Fibroblast of skin of right quadriceps (primary cell): ENCODE data around the gene ADAMTS13.
"Not testable (repeated sequence)": the region's sequence is repeated elsewhere in the genome, so short reads cannot be mapped to it uniquely, and the experiment has no call there.

Experiments
- DNase-seq: peaks from one replicate; pipeline ENCODE4 v3.0.0-alpha.2; 2013

The ADAMTS13 gene

GRCh38 chr9:133427658-133428348, 5.6 kb downstream of the ADAMTS13 start:
- no peak for DNase-seq

- DNase-seq = no peak
These were observed 6.5 kb downstream of the ADAMTS13 start for GRCh38 chr9:133428617-133429101.

DNA sequence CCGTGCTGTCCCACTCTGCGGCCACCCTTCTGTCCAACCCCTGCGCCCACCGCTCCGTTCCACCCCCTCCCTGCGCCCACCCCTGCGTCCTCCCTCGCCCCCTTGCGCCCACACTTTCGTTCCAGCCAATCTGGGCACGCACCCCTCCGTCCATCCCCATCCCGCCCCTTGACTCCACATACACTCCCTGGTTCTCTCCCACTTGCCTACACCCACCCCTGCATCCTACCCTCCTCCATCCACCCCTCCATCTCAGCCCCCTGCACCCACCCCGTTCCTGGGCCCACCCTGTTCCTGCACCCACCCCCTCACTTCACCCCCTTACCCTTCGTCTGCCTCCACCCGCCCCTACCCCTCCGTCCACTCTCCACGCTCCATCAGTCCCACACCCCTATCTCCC, 7.0 kb downstream of the ADAMTS13 start:
- DNase-seq = no peak

GRCh38 chr9:133429641-133430161, 7.5 kb downstream of the ADAMTS13 start:
- no peak for DNase-seq

DNA sequence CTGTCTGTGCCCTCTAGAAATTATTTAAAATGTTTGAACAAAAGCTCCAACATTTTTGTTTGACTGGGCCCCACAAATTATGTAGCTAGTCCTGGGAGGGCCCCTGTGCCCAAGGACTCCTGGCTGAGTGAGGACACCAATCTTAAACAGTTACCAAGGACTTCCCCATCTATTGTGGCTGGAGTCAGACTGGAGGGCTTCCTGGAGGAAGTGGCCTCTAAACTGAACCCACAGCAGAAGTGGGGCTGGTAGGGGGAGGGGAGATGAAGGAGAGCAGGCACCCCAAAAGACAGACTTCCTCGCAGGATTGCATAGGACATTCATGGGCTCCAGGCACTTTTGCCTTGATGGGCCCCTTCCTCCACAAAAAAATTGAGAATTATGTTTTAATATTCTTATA, 8.1 kb downstream of the ADAMTS13 start:
- DNase-seq = no peak

DNA sequence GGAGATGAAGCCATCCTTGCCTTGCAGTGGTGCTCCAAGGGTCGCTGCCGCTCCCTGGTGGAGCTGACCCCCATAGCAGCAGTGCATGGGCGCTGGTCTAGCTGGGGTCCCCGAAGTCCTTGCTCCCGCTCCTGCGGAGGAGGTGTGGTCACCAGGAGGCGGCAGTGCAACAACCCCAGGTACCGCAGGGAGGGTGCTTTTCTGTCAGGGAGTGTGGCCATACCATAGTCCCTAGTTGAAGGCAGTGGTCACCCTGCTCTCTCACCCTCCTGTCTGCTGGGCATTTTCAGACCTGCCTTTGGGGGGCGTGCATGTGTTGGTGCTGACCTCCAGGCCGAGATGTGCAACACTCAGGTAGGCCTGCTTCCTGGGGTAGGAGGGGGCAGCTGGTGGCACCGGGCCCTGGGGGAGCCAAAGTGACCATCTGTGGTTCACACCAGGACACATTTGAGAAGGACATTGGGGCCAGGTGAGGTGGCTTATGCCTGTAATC, 11.2 kb downstream of the ADAMTS13 start:
- no peak for DNase-seq

DNA sequence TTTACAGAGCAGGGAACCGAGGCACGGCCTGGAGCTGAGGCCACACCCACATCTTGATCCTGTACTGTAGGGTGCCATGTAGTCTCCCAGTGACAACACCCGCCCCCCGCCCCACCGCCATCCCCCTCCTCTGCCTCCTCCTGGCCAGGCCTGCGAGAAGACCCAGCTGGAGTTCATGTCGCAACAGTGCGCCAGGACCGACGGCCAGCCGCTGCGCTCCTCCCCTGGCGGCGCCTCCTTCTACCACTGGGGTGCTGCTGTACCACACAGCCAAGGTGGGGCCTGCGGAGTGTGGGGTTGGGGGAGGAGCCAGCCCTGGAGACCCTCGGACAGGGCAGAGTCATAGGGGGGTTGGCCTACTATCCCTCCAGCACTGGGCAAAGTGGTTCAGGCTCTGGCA, 14.5 kb downstream of the ADAMTS13 start:
- DNase-seq = no peak

GRCh38 chr9:133437753-133438531, 15.8 kb downstream of the ADAMTS13 start:
- DNase-seq = no peak

DNA sequence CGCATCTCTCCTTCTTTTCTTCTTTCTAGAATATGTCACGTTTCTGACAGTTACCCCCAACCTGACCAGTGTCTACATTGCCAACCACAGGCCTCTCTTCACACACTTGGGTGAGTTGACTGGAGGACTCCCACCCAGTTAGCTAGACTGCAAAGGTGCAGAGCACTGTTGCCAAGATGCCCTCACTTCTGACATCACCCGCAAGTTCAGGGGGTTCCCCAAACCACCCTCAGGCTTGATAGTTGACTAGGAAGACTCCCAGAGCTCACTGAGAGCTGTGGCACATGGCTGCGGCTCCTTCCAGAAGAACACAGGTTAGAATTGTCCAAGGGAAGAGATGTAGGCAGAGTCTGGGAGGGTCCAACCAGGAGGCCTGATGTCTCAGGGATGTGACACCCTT, 17.2 kb downstream of the ADAMTS13 start:
- no peak for DNase-seq

DNA sequence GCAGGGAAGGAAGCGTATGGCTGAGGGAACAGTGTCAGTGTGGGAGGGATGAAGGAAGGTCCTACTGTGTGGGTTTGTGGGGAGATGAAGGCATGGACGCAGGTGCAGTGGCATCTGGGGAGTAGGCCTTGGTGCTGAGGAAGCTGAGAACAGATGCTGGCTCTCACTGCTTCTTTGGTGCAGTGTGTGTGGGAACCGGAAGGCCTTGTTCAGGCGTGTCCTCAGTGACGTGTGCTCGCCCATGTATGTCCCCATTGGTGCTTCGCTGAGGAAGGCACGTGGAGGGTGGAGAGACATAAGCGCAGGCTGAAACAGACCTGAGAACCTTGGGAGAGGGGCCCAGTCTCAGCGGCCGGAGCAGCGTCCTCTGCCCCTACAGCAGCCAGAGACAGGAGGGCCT, 18.7 kb downstream of the ADAMTS13 start:
- DNase-seq = no peak

DNA sequence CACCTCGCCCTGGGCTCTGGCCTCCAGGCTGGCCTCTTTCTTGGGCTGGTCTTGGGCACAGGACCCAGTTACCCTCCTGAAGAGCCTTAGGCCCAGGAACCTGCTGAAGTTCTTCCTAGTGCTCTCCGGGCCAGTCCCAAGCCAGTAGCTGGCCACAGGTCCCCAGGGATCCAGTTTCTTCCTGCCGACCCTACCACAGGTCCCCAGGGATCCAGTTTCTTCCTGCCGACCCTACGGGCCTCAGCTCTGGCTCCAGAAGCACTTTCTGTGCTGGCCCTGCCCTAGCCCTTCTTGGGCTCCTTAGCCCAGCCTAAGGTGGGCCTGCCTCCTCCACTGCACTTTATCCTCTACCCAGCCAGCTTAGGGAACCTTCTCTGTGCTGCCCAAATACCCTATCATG, 19.4 kb downstream of the ADAMTS13 start:
- DNase-seq = no peak

DNA sequence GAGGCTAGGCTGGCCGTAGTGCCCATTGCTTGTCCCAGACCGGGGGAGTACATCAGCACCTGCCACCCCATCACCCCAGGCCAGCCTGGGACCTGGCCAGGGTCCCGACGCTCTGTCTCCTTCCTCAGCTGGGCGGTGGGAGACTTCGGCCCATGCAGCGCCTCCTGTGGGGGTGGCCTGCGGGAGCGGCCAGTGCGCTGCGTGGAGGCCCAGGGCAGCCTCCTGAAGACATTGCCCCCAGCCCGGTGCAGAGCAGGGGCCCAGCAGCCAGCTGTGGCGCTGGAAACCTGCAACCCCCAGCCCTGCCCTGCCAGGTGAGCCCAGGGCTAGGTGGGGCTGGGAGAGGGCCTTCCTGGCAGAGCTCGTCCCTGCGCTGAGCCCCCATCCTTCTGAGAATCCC, 21.1 kb downstream of the ADAMTS13 start:
- DNase-seq = no peak

DNA sequence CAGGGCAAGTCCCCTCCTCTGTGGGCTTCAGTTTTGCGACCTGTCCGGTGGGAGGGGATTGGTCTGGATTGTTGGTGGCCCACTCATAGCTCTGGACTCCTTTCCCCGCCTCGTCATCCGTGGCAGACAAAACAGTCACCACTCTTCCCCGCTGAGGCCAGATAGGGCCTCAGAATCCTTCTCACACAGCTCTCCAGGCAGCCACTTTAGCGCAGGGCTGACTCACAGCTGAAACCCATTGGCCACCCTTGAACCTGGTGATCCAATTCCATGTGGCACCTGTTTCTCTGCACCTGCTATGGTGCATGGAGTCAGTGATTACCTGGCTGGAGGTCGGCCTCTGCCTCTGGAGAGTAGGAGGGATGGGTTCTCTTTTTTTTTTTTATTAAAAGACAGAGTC, 21.8 kb downstream of the ADAMTS13 start:
- no peak for DNase-seq

- DNase-seq = no peak
These were observed 23.3 kb downstream of the ADAMTS13 start for GRCh38 chr9:133445293-133445969.

GRCh38 chr9:133448487-133448972, 26.4 kb downstream of the ADAMTS13 start:
- no peak for DNase-seq

GRCh38 chr9:133449760-133450159, 27.6 kb downstream of the ADAMTS13 start:
- no peak for DNase-seq

DNA sequence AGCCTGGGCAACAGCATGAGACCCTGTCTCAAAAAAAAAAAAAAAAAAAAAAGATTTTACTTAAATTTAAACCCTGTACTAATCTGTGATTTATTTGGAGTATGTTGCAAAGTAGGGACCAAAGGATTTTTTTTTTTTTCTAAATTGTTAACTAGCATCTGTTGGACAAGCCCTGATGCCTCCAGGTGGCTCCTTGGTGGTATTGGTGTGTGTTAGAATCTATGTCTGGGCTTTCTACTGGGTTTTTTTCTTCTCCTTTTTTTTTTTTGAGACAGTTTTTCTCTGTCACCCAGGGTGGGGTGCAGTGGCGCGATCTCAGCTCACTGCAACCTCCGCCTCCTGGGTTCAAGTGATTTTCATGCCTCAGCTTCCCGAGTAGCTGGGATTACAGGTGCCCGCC, 29.7 kb downstream of the ADAMTS13 start:
- not testable (repeated sequence) for DNase-seq

DNA sequence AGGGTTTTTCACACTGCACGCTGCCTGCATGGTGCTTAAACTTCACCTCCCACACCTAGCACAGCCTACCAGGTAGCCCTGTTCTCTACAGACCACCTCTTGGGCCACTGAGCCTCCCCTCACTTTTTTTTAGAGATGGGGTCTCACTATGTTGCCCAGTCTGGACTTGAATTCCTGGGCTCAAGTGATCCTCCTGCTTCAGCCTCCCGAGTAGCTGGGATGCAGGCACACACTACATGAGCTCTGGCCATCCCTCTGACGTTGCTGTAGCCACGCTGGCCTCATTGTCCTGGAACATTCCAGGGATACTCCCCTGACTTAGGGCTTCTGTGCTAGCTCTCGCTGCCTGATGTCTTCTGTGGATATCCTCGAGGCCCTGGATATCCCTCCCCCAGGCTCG, 30.4 kb downstream of the ADAMTS13 start:
- DNase-seq = no peak

DNA sequence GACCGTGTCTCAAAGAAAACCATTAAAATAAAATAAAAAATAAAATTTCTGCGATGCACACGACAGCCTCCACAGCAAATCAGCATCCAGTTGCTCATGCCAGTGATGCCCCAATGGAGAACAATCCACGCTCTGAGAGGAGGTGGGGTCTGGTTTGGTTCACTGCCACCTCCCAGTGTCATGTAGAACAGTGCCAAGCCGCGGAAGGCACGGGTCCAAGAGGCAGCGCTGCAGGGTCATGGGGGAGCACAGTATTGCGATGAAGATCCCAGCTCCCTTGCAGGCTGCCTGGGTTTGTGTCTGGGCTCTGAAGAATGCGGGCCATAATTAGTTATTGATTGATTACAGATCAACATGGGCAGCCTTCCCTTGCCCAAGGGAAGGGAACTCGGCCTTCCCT, 31.5 kb downstream of the ADAMTS13 start:
- no peak for DNase-seq

DNA sequence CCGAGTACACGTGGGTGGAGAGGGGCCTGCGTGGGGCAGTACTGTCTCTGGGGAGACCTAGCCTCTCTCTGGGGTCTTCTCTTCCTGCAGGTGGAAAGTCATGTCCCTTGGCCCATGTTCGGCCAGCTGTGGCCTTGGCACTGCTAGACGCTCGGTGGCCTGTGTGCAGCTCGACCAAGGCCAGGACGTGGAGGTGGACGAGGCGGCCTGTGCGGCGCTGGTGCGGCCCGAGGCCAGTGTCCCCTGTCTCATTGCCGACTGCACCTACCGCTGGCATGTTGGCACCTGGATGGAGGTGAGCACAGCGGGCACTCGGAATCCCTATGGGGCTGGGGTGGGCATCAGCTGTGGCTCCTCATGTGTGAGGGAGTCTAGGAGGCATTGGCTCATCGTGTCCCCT, 32.2 kb downstream of the ADAMTS13 start:
- no peak for DNase-seq

- DNase-seq = no peak
These were observed 32.9 kb downstream of the ADAMTS13 start for GRCh38 chr9:133454943-133455673.

GRCh38 chr9:133455936-133456335, 33.8 kb downstream of the ADAMTS13 start:
- DNase-seq = no peak

DNA sequence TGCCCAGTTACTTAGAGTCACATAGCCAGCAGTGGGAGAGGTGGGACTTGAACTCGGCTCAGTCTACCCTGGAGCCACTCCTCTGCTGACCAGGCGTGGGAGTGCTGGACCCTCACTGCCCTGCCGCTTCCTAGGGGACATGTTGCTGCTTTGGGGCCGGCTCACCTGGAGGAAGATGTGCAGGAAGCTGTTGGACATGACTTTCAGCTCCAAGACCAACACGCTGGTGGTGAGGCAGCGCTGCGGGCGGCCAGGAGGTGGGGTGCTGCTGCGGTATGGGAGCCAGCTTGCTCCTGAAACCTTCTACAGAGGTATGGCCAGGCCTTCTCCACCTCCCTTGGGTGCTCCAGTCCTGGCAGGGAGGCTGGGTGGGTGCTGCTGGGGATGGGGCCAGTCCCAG, 34.2 kb downstream of the ADAMTS13 start:
- DNase-seq = no peak
